ENCODE data around the gene TIMP4.

- TF ChIP-seq CTCF (conservative IDR thresholded peaks at IDR 0.05; ENCODE audit: low read length) = no peak
- TF ChIP-seq EZH2phosphoT487 (IDR thresholded peaks at IDR 0.05; ENCODE audit: borderline replicate concordance) = no peak
Observed at GRCh38 chr3:12143949-12144504, 14.7 kb downstream of the TIMP4 start.

All from Loucy (cell line).